Measurements from ENCODE around the gene GTPBP4.

GRCh38 chr10:970311-971149 lies 17.7 kb upstream of the GTPBP4 start:
- TF ChIP-seq ATF1 (CRISPR knock-in tag; IDR thresholded peaks at IDR 0.05) (no peak), CTCF (IDR thresholded peaks at IDR 0.05) (no peak), RELA (CRISPR knock-in tag; IDR thresholded peaks at IDR 0.05; ENCODE audit: borderline replicate concordance) (no peak), ZBTB21 (CRISPR knock-in tag; IDR thresholded peaks at IDR 0.05; ENCODE audit: borderline replicate concordance) (no peak), HMGA2 (CRISPR knock-in tag; IDR thresholded peaks at IDR 0.05) (no peak), ZNF416 (CRISPR knock-in tag; IDR thresholded peaks at IDR 0.05) (no peak), E2F1 (CRISPR knock-in tag; IDR thresholded peaks at IDR 0.05) (no peak), E2F4 (CRISPR knock-in tag; IDR thresholded peaks at IDR 0.05; ENCODE audit: borderline replicate concordance, low read depth) (no peak)
- TF ChIP-seq, protein P1, sequence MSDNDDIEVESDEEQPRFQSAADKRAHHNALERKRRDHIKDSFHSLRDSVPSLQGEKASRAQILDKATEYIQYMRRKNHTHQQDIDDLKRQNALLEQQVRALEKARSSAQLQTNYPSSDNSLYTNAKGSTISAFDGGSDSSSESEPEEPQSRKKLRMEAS (CRISPR knock-in tag; IDR thresholded peaks at IDR 0.05), result no peak
- TF ChIP-seq, protein P2, sequence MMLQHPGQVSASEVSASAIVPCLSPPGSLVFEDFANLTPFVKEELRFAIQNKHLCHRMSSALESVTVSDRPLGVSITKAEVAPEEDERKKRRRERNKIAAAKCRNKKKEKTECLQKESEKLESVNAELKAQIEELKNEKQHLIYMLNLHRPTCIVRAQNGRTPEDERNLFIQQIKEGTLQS (CRISPR knock-in tag; conservative IDR thresholded peaks at IDR 0.05), result no peak

All from WTC11 (cell line).